Upper lobe of left lung (tissue), 4 donors: ENCODE results near the gene KCNJ1.

Source experiments
- CTCF ChIP-seq, 6 experiments: fragments of 450-650 bp in 4 of 6; fragments of 200-600 bp in 2 of 6; sonication (generic) in 2 of 6; IDR thresholded peaks; one replicate each; pipeline ENCODE4 v1.5.1; 2016 to 2019; ENCODE audit warnings: antibody characterized with exemption in 6 of 6
- POLR2A ChIP-seq, 4 donors: fragments of 450-650 bp; IDR thresholded peaks; one replicate each; pipeline ENCODE4 v1.5.1; 2016 to 2017; ENCODE audit warnings: antibody characterized with exemption in 4 of 4, mild to moderate bottlenecking in 2 of 4

GRCh38 chr11:128854841-128855240, 12.3 kb downstream of the KCNJ1 start:
- no peak for TF ChIP-seq CTCF (IDR thresholded peaks at IDR 0.05)
- TF ChIP-seq POLR2A (IDR thresholded peaks at IDR 0.05): no peak
